Bone marrow (tissue), 2 donors: Measurements from ENCODE around the gene SEZ6.

Experiments used
- DNase-seq, 2 donors: peaks; one replicate each; lab custom pipeline; 2025; lab: John Stamatoyannopoulos, UW

The SEZ6 gene

DNA sequence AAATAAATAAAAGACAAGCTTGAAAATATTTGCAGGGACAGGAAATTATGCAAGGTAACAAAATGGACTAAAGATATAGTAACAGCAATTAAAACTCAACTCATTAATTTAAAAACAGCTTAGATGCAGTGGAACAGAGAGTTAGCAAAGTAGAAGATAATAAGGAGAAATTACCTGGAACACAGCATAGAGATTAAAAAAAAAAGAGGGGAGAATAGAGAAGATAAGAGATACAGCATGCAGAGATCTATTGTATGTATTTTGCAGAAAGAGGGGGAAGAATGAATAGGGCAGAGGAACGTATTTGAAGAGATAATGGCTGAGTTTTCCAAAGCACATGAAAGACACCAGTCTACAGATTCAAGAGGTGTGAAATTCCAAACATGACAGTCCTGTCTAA, 28.7 kb upstream of the SEZ6 start:
- no peak for DNase-seq

DNA sequence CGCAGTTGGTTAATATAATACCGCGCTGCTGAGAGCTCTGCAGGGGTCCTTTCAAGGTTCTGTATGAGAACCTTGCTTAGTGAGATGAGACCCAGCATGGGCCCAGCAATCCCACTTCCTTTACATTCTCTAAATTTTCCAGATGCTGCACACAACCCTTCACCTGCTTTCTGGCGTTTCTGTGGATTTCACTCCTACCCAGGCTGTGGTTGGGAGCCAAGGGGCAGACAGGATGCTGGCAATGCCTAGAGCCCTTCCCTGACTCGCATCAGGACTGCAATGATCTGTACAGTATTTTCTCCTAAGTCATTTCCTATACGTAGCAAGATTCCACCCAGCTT, 27.0 kb upstream of the SEZ6 start:
- DNase-seq = no peak

DNA sequence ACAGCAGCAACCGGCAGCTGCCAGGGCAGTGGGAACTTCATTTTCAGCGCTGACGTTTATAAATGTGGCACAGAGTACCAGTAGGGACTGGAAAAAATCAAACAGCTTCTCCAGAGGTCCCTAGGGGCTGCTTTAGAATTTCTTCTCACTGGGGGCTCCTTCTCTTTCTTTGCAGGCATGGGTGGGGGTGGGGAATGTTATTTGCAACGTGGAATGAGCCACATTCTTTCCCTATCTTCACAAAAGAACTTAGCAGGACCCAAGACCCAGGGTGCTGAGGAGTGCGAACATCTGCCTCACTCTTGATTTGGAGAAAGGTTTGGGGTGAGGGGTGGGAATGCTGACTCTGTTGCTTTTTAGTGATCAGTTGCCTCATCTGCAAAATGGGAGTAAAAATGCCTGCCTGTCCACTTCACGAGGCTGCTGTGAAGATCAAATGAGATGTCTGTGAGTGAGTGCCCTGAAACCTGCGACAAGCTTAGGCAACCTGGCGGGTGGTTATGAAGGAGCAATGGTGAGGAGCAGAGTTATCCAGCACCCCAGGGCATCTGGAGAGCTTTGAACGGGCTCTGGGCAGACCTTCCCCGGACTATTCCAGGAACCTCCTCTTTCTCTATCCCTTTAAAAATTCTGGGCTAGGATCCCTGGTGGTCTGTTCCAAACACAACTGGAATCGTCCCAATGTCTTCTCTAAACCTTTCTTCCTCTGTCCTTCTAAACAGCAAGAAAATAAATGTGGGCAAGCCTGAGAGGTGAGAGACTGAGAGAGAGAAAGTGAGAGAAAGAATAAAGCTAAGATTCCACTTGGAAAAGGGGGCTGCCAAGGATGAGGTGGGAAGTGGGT, 26.4 kb upstream of the SEZ6 start:
- DNase-seq = no peak

DNA sequence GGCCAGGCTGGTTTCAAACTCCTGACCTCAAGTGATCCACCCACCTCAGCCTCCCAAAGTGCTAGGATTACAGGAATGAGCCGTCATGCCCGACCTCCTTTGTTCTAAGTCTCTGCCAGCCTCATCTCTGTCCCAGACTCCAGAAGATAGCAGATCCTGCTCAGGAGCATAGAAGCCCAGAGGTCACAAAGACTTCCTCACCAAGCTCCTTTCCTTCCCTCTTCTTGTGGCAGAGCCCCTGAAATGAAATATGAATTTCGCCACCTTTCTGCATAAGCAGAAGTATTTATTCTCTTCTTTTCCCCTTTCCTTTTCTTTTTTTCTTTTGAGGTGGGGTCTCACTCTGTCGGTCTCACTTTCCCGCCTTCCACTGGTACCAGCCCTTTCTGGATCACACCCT, 25.7 kb upstream of the SEZ6 start:
- no peak for DNase-seq

DNA sequence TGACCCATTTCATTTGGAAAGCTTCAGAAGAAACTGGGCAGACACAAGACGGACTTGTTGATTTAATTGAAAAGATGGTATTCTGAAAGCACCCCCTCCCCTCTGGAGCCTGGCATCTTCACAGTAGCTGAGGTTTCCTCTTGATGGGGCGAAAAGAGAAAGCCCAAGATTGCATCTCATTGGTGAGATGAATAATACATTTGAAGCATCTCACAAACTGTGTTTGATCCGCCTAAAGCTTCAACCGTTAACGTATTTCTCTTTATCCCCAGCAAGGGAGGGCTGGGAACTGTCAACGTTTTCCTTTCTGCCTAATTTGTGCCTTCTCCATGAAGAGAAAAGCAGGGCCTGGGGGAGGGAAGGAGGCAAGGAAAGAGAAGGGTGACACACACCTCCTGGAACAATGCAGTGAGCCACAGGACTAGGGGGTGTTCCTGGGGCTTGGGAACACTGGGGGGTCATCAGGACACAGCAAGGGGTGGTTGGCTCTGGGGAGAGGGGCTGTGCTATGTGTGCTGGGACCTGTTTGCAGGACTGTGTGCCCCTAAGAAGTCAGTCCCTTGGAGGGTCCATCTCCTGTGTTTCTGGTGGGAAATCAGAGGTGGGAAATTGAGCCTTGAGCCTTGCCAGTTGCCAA, 18.6 kb upstream of the SEZ6 start:
- DNase-seq = no peak

DNA sequence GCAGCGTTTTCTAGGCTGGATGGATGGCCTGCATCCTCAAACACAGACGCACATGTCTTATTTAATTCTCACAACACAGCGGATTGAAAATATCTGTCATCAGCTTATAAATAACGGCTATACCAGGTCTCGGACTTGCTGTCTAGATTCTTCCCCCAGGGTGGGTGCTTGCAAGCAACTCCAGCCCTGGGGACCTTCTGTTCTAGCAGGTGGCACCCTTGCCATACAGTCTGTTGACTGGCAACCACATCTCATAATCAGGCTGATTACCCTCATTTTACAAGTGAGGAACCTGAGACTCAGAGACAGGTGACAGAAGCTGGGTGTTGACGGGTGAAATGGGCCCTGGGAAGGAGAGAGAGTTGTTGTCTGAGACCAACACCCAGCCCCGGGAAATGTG, 16.2 kb upstream of the SEZ6 start:
- DNase-seq = no peak

DNA sequence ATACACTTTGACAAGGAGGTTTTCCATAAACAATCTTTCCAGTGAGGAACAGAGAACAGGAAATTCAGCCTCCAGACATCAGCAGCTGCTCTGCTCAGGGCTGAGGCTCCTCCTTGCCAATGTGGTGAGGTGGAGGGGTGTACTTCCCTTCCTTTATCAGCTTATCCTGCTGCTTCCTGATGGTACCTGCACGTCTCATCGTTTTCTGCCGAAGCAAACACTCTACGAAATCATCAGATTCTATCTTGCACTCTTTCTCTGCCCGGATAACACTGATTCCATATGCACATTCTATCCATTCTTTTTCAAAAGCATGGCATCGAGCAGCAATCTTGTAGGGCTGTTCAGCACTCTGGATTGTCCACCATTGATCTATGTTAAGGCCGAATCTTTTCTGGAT, 15.4 kb upstream of the SEZ6 start:
- DNase-seq = no peak

DNA sequence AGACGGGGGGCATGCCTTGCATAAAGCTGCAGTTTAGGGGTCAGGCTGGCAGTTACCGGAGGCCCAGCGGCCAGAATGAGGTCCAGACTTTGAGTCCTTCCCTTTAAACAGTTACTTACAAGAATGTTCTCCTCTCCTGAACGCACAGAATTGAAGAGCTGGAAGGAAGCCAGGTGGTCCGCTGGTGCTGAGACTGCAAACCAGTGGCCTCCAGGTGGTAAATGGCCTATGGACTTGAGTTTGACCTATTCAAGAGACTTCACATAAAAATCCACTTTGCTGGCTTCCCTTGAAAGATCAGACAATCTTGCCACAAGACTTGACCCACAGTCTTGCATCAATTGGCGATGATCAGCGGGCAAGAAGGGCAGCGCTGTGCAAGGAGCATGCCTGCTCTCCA, 14.7 kb upstream of the SEZ6 start:
- no peak for DNase-seq

DNA sequence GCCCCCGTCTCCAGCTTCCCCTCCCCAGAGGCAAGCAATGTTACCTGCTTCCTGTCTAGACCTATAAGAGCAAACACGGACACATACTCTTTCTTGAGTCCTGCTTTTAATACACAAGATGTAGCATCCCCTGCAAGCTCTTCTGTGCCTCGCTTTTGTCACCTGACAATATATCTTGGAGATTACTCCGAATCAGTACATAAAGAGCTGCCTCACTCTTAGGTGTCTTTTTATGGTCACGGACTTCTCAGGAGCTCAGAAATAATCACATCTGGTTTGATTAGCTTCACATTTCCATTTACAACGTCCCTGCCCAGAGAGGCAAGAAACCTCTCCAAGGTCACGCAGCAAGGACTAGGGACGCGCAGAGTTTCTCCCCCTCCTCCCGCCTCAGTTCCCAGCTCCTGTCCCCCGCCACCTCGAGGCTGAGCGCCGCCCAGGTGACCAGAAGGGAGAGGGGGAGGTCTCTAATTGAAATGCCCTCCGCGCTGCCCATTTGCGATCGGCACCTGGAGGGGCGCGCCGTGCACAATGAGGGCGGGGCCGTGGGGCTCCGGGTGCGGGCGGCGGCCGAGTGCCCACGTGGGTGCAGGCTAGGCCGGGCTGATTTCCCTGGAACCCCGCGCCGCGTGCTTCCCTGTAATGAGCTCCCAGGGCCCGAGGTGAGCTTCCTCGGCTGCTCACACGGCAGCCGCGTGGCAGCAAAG, 13.8 kb upstream of the SEZ6 start:
- no peak for DNase-seq

DNA sequence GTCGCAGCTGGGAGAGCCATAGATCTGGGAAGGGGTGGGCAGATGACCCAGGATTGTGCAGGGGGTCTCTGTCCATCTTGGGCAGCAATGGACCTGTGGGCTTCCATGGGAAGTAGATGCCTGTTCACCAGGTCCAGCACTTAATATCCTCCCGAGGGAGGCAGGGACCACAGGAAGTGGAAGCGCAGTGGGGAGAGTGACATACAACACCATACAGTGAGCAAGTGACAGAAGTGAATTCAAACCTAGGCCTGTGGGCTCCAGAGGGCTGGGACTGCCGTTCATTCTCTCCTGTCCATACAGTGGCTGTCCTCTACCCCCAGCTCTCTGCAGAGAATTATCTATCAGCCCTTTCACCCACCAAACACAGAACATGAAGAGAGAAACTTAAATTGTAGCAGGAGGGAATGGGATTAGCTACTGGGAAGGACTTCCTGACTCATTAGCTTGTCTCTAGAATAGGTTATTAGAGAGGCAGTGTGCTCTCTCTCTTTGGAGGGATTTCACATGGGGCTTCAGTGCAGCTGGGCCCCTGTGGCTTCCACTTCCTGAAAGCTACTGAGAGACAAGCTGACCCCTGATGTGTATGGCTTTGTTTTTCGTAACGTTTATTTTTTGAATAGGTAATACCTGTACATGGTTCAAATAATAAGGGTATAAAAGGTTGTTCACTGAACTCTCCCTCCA, 13.1 kb upstream of the SEZ6 start:
- no peak for DNase-seq

DNA sequence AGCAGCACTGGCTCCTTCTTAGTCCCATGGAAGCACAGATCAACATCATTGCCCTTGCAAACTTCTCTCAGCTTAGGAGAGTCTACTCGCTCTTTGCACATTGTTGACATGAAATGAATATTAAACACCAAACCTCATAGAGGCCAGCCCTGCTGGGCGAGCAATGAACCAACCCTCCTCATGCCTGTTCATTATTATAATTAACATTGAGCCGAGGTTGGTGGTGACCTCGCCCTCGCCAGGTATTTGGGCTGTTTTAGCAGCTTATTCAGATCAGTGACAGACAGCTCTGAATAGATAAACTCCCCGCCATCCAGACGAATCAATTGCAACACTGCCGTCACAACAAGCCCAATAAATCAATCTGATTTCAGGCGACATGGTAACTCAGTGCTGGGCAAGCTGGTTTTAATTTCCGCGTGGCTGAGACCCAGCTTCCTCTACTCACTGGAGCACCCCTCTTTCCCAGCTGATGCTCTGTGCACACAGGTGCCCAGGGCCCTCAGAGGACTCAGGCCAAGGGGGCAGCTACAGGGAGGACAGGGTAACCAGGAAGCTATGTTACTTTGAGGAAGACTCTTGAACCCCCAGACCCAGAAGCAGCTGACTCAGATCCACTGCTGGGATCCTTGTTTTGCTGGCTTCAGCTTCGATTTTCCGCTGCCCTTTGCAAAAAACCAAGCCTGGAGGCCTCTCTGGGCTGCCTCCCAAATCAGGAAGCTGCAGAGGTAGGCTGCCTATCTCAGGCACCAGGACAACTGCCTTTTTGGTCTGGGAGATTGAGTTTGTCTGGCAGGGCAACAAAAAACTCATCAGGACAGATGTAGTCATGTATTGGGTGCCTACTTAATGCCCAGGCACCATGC, 10.7 kb upstream of the SEZ6 start:
- no peak for DNase-seq

DNA sequence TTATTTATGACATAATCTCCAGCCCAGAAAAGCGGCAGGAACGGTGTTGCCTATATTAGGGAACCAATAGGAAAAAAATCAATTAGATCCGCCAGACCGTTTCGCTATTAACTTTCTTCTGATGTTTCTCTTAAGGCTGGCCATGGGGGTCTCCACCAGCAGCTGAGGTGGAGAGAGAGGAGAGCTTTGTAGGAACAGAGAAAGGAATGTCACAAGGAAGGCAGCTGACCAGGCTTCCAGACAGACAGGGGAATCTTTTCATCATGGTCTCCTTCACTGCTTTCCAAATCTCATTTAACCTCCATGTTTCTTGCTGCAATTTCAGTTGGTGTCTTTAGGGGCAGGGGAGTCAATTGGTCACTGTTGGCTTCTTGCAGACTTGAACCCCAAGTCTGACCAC, 8.9 kb upstream of the SEZ6 start:
- DNase-seq = no peak

DNA sequence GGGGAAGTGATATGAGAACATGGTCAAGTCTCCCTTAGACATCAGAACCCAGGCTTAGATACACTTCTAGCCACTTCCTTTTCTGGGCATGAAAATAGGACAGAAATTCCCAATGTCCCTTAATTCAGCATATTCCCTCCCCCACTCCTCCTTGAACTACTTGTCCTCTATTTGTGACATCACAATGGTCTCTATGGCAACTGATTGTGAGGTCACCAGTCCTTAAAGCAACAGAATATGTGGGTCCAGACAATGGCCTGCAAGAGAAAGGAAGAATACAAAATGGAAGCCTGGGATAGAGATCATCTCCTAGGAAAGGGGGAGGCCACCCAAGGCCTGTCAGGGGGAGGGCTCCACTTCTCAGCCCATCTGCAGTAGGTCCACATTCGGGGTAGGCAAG, 6.7 kb upstream of the SEZ6 start:
- DNase-seq = no peak

DNA sequence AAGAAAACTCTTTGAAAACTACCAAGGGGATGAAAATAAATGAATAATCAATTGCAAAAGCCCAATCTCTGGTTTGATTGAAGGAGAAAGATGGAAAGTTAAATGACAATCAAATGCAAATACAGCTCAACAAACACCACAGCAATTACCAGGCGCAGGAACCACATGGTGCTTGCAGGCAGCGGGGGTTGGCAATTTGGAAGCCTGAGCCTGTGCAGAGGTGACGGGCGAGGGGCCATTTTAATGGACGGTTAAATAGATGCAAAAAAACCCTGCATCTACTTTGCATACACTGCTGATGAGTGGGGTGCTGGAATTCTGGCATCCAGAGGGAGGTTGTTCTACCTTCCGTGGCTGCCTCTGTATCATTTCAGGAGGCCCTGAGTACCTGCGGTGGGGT, 4.8 kb upstream of the SEZ6 start:
- no peak for DNase-seq

DNA sequence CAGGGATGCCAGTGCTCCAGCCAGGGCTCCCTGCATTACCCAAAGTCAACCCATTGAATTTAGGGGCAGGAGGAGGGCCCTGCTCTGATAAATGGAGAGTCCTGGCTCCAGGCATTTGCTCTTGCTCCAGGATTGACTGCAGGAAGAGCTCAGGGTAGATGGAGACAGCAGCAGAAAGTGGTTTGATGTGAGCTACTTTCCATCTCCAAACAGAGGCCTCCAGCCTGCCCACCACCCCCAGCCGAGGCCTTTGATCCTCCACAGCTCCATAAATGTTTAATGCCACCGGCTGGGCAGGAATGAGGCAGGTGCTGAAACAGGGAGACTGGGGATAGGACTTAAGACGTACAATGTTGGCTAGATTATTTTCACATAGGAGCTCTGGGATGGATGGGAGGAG, 4.3 kb upstream of the SEZ6 start:
- DNase-seq = no peak

DNA sequence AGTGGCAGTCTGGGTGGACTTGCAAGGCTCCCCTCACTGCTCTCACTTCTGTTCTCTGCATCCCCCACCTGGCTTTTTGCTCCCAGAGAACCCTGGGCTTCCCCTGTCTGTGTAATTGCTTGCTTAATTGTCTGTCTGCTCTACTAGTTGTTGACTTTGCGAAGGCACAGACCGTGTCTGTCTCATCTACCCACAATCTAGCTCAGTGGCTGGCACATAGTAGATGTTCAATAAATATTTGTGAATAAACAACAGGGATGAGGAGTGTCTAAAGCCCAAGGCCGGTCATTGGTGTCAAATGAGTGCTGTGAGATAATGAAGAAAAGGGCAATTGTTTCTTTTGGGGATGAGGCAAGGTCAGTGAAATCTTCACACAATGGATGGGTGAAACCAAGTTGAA, 2.8 kb upstream of the SEZ6 start:
- no peak for DNase-seq

DNA sequence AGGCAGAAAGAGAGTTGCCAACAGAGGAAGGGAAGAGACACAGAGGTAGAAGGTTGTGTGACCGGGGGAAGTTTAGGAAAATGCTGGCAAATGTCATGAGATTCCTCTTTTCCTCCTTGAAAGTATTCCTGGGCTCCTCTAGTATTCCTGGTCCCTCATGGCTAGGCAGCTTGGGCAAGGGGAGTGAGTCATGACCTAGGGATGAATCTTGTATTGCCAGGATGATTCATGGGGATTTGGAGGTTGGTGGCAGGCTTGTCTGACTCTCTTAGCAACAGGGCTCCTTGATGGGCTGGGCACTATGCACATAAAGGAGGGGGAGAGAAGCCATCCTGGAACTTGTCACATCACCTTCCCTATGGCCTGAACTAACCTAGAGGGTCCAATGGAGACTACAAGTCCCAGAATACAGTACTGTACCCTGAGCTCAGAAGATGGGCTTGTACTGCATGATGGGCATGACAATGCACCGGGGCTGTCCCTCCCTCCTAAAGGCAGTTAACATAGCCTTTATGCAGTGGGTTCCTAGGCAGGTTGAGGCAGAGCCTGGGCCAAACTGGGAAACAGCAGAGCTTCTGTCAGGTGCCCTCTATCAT, 2.1 kb upstream of the SEZ6 start:
- no peak for DNase-seq

DNA sequence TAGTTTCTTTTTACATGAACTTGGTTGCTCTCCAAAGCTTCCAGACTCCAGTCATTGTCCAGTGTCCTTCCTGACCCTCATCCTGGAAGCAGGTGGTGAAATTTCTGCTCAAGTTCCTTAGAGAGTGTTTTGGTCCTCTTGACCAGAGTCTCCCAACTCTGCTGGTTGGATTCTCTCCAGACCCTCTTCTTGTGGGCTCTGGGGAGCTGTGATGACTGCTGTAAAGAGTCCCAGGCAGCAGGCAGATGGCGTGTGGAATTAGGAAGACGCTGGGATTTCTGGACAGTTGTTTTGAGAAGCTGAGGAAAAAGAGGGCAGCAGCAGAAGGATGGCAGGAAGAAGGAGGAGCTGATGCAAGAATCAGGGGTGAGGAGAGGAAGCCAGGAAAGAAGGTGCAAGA, 1.6 kb upstream of the SEZ6 start:
- DNase-seq = no peak

DNA sequence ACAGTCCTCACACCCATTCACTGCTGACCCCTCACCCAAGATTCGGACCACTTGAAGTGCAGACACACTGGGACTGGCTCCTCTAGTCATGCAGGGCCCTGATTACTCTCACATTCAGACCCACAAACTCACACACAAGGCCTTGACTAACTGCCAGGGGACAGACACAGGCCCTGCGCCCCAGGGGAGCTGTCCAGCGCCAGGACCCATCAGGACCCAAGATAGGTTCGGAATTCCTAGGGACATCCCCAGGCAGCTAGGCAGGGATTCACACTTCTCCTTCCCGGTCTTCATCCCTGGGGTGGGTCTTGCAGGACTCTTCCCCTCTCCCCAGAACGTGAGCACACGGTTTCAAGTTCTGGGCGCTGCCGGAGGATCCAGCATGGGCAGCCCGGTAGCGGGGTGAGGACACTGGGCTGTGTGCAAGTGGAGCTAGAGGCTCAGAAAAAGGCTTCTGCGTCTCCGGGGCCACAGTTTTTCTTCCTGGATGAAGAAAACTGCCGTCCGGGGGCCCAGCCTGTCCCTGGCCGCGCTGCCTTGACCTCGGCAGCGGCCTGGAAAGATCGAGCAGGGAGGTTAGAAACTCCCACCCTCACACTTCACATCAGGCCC, 1.6 kb downstream of the SEZ6 start:
- DNase-seq = no peak

DNA sequence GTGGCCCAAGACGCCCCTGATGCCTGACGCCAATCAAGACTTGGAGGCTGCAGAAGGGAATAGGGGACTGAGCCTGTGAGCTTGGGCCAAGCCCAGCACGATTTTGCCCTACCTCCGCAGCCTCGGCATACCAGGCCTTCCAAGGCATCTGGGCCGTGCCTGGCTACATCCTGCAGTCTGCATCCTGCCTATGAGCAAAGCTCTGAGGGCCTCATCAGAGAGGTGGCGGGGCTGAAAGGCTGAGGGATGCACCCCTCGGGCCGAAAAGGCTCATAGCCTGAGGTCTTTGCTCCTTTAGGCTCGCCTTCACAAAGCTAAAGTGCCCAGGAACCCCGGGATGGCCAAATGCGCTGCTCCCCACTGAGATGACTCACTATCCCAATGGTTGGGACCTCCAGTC, 2.5 kb downstream of the SEZ6 start:
- DNase-seq = no peak

DNA sequence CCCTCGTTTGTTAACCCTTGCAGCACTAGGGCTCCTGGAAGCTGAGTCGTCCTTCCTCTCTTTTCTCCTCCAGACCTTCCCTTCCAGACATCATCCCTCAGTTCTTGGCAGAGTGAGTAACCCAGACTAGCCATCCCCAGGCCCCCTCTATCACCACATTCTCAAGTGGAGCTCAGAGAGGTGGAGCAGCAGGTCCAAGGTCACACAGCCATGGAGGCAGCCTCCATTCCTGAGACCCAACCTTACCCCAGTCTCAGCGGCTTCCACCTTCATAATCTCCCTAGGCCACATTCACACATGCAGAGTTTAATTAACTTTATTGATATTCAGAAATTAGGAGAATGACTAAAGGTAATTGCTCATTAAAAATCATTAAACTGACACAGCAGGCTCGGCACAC, 3.0 kb downstream of the SEZ6 start:
- DNase-seq = no peak
